NB4 (cell line): ENCODE measurements around the gene PAPSS2.

ENCODE experiments used
- POLR2A ChIP-seq: IDR thresholded peaks from 2 replicates; pipeline ENCODE4 v1.6.1; 2011; ENCODE audit warnings: mild to moderate bottlenecking; ENCODE audit not compliant: insufficient read length; ENCODE audit errors: extremely low read depth
- TF ChIP-seq, protein P1 (sequence below): IDR thresholded peaks from one replicate; pipeline ENCODE4 v1.5.1; 2012; ENCODE audit warnings: low read depth, low read length

DNA sequence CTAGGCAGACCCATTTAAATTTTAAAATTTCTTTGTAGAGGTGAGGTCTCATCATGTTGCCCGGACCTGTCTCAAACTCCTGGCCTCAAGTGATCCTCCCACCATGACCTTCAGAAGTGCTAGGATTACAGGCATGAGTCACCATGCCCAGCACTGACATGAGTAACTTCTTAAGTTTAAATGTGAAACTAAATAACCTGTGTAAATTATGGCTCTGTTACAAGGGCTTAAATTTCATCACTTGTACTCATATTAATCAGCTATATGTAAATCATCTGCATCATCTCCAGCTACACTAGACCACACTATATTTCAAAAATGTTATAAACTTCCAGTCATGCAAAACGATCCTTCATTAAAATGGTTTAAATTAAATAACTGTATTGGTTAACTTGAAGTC is 102.2 kb downstream of the PAPSS2 start:
- no peak for TF ChIP-seq POLR2A
- TF ChIP-seq, protein P1, sequence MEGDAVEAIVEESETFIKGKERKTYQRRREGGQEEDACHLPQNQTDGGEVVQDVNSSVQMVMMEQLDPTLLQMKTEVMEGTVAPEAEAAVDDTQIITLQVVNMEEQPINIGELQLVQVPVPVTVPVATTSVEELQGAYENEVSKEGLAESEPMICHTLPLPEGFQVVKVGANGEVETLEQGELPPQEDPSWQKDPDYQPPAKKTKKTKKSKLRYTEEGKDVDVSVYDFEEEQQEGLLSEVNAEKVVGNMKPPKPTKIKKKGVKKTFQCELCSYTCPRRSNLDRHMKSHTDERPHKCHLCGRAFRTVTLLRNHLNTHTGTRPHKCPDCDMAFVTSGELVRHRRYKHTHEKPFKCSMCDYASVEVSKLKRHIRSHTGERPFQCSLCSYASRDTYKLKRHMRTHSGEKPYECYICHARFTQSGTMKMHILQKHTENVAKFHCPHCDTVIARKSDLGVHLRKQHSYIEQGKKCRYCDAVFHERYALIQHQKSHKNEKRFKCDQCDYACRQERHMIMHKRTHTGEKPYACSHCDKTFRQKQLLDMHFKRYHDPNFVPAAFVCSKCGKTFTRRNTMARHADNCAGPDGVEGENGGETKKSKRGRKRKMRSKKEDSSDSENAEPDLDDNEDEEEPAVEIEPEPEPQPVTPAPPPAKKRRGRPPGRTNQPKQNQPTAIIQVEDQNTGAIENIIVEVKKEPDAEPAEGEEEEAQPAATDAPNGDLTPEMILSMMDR = no peak
